DMS53 treated with DMSO at 0.1 percent for 48 hours (cell line): ENCODE results near the gene BHLHE40.
A peak's percentile ranks its signal among the peaks of the same experiment; 100 is the strongest.

Experiments used
- DNase-seq: peaks from one replicate; lab custom pipeline; 2025; ENCODE audit not compliant: unreplicated experiment; lab: John Stamatoyannopoulos, UW

Gene BHLHE40

DNA sequence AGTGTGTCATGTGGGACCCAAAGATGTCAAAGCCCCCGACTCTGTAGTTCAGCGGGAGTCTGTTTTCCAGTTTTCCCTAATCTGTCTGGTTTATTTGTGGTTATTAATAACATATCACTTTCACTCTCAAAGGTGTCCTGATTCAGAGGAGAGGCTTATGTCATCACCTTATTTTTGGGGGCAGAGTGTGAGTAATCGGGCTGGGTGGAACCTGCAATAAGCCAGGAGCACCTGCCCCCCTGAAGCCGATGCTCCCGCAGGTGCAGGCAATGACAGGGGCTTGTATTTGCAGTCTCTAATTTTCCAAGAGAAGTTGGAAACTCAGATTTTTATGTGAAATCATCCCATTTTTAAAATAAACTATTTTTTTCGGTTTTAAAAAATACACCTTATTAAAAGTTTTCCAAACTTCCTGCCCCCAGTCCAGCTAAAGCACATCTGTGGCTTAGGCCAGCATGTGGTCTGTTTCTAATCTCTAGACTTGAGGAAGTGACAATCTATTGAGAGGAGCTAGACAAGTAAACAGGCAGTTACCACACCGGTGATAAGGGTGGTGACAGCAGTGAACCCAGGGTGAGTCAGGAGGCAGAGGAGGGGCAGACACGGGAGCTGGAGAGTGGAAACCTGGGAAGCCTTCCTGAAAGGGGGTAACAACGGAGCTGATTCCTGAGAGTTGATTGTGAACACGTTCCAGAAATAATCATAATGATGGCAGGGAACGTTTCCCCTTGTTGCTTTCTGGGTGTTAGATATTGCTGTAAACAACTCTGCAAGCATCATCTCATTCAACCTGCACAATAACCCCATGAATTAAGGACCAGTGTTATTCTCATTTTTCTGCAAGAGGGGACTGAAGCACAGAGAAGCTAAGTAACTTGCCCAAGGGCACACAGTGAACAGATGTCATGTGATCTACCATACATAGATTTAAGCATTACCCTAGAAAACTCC, 37.2 kb downstream of the BHLHE40 start:
- peak; percentile 10 for DNase-seq

DNA sequence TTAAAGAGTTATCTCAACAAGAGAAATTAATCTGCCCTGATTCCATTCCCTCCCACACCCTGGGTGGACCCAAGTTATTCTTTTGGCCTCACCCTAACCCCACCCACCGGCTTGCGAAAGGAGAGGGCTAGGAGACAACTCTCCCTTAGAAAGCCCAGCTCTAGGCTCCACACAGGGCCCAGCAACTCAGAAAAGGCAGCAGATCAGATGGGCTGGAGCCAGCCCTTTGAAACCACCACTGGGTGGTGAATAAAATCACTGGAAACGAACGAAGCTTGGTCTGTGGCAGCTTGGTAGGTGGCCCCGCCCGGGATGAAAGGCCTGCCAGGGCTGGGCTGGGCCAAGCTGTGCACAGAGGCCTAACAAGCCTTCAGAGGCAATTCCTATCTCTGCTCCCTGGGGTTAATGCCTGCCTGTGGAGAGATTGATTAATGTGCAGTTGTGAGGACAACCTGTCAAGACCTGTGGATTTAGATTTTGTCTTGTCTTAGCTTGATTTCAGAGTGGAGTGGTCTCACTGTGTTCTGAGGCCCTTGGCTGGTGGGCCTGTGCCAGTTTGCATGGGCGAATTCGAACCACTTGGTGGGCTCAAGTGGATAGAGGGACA, 38.8 kb downstream of the BHLHE40 start:
- no peak for DNase-seq

DNA sequence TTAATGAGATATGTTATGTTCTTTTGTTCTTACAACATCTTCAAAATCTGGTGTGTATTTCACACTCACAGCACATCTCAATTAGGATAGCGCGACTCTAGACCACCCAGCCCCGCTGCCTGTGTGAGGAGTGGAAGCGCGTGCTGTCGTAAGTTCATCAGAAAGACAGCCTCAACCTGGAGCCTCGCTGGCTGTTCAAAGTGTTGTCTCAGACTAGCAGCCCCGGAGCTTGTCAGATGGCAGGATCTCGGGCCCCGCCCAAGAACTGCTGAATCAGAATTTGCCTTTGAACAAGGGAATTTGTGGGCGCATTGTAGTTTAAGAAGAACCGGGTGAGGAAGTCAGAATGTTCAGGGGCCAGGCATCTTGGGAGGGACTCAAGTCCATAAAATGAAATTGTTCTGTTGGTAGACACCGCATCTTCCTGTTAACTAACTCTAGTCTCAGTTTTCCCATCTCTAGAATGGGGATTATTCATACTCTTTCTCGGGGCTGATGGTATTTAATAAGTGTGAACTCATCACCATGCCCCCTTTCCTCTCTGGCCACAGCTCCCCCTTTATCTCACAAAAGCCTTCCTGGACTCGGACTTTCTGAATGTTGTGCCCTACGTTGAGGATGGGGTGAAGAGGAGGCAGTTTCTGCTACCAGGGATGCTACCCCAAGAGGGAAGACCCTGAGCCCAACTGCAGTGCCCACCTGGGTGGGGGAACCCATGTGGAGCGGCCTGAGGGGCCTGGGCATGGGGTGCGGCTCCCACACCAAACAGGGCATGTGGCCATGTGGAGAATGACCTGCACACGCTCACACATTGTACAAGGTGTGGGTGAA, 40.4 kb downstream of the BHLHE40 start:
- DNase-seq, result no peak

DNA sequence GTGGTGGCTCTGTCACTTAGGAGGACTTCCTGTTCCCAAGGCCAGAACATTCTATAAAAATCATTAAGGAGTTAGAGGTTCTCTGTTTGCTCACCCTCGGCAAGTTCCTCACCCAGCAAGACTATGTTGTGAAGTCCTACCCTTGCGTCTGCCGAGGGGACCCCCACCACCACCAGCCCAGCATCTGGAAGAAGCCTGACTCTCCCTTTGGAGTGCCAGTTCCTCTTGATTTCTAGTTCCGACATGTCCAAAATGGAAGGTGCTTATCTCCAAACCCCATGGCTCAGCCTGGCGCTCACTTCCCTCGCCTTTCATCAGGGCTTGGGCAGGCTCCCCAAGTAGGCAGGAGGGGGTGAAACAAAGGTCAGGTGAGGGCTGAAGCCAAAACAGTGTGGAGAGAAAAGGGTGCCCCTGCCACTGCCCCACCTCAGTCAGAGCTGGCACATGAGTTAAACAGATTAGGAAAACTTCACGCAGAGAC, 41.0 kb downstream of the BHLHE40 start:
- no peak for DNase-seq

DNA sequence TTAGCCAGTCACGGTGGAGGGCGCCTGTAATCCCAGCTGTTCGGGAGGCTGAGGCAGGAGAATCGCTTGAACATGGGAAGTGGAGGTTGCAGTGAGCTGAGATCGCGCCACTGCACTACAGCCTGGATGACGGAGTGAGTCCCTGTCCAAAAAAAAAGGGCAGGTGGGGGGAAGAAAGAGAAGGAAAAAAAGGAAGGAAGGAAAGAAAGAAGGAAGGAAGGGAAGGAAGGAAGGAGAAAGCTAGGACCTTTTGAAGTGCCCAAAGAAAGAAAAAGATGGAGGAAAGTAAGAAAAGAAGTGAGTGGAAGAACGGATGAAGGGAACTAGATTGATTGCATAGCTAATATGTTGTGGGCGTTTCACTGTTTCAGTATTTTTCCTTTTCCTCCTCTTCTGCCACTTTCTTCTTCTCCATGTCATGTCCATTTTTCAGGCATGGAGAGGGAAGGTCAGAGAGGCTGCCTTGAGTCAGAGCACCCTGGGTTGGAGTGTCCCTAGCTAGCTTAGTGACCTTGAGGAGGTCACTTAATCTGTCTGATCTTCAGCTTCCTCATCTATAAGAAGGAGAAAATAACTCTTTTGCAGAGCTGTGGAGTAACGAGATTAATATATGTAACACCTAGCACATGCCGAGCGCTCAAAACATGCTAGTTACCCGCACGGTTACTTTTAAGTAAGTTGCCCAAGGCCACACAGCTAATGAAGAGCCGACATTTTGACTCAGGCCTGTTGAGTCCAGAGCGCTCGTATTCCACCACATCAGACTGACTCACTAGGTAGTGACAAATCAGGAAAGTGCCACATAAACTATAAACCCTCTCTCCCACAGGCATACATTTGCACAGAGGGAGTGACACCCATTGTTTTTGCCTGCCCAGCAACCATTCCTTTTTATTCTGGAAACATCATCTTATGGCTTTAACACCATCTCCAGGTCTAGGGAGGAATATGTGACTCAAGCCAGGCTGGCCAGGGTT, 42.2 kb downstream of the BHLHE40 start:
- DNase-seq, result no peak

DNA sequence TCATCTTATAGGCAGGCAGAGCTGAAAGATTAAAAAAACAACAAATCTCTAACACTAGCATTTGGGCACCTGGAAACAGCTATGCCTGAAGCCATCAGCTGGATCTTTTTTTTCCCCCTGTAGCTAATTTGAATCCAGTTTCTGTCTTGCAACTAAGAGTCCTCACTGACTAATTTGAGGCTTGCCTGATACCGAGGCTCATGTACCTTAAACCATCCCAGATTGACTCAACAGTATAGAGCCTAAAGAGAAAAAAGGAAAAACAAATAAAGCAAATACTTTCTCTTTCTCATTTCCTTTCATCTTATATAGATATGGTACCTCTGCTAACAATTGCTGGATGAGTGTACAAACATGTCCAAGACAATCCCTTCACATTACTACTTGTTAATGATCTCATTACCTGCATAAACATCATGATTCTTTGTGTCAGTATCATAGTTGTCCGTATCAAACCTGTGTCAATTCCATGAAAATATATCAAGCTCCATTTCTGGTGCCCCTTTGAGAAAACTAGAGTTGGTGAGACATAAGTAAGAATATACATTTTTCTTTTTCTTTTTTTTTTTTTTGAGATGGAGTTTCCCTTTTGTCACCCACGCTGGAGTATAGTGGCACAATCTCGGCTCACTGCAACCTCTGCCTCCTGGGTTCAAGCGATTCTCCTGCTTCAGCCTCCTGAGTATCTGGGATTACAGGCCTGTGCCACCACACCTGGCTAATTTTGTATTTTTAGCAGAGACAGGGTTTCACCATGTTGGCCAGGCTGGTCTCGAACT, 43.1 kb downstream of the BHLHE40 start:
- DNase-seq, result no peak

DNA sequence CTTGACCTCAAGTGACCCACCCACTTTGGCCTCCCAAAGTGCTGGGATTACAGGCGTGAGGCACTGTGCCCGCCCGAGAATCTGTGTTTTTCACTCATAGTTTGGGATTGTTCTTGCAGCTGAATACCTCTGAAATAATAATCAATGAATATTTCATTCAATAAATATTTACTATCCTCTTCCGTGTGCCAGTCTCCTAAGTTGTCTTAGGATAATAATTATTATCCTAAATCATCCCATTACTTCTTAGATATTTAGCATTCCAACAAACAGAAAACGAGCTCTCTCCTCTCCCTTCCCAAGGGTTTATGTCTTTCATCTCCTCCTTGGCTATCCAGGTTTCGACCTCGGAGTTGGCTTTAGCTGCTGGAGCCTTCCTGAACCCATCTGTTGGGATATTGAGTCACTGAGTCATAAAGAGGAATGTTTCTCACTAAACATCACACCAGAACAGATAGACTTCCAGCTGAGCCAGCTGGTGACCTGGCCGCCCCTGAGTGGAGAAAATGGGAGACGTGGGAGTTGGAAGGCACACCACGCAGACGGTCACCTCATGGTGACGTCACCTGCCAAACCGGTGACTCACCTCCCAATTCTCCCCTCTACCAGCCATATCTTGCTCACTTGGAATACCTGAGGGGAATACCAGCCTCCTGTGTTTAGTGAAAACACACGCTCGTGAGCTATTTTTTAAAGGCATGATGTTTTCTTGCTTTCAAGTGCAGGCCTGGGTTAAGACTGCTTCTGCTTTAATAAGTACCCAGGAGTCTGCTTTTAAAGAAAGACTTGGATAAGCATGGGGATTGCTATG, 43.9 kb downstream of the BHLHE40 start:
- DNase-seq, result peak; percentile 4

DNA sequence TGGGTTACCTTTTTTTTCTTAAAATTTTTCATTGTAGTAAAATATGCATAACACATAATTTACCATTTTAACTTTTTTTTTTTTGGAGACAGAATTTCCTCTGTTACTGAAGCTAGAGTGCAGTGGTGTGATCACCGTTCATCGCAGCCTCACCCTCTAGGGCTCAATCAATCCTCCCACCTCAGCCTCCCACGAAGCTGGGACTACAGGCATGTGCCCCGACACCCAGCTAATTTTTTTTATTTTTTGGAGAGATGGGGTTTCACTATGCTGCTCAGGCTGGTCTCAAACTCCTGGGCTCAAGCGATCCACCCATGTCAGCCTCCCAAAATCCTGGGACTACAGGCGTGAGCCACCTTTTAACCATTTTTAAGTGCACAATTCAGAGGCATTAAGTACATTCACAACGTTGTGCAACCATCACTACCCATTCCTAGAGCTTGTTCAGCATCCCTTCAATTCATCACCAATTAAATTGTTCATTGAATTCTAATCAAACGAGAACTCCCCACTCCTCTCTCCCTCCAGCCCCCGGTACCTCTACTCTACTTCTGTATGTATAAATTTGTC, 44.6 kb downstream of the BHLHE40 start:
- no peak for DNase-seq

DNA sequence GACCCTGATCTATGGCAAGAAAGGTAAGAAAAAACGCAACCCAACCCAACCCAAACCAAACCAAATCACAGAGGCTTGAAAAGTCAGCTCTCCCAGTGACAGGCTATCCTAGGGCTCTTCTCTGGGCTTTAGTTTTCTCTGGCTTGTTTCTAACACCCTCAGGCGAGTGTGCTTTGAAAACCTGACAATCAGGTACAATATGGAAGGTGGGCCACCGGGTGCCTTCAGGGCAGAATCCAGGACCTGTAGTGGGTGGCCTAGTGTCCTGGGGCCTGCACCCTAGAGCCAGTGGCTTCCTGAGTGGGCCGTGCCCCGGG, 46.8 kb downstream of the BHLHE40 start:
- DNase-seq, result no peak

DNA sequence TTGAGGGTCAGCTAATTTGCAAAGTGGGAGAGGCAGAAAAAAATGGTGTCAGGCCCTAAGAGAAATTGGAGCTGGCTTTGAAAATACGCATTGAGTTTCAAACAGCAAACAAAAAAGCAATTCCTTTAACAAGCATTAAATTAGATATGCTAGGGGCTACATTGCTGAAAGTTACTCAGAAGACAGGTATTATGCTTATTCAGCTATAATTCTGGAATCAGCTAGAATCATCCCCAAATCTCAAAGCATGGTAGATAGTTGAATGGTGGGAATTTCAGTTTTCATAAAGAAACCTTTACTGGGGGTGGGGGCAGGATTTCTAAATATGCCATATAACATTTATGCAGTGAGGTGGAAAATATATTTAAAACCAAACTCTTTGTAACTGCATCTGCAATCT, 50.5 kb downstream of the BHLHE40 start:
- no peak for DNase-seq

DNA sequence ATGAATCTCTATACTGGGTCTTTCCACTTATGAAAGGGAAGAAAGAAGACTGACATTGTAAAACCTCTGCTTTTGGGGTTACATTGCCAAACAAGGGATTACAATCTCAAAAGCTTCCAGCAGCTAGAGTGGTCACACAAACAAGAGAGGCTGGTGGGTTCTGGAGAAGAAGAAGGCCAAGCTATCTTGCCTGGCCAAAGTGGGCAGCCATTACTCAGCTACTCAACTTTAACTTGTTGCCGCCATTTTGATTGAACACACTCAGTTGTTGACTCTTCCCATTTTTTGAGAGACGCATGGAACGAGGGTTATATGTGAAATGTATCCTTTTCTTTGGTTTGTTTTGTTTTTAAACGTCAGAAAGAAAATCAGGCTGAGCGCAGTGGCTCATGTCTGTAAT, 50.9 kb downstream of the BHLHE40 start:
- no peak for DNase-seq

DNA sequence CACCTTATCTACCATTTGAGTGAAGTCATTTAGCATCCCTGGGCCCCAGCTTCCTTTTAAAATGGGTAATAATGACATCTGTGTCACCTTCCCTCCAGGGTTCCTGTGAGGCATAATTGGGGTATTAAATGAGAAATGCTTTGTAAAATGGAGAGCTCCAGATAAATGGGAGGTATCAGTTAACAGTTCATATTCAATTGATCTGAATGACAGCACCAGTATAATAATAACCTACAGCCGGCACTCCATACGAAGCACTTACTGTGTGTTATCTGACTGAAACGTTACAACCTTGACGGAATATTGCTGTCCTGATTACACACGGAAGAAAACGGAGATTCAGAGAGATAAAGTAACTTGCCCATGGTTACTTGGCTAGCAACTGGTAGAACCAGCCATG, 53.6 kb downstream of the BHLHE40 start:
- no peak for DNase-seq
